ENCODE data around the gene SNAI1.

Gene SNAI1

DNA sequence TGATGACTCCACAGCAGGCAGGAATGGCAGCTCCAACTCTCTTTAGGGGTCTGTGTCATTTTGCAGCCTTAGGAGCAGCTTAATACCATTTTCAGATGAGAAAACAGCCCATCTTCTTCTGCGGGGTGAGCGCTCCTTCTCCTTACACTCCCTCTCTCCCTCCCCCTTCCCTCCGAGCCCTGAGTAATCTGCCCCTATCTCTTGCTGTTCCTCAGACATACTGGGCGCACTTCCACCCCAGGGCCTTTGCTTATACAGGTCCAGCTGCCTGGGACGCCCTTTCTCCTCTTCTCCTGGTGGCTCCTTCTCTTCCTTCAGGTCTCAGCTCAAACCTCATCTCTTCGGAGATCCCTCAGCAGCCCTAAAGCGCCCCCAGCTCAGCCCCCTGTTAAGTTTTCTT, 54.8 kb downstream of the SNAI1 start:
- TF ChIP-seq, protein P1, sequence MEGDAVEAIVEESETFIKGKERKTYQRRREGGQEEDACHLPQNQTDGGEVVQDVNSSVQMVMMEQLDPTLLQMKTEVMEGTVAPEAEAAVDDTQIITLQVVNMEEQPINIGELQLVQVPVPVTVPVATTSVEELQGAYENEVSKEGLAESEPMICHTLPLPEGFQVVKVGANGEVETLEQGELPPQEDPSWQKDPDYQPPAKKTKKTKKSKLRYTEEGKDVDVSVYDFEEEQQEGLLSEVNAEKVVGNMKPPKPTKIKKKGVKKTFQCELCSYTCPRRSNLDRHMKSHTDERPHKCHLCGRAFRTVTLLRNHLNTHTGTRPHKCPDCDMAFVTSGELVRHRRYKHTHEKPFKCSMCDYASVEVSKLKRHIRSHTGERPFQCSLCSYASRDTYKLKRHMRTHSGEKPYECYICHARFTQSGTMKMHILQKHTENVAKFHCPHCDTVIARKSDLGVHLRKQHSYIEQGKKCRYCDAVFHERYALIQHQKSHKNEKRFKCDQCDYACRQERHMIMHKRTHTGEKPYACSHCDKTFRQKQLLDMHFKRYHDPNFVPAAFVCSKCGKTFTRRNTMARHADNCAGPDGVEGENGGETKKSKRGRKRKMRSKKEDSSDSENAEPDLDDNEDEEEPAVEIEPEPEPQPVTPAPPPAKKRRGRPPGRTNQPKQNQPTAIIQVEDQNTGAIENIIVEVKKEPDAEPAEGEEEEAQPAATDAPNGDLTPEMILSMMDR (conservative IDR thresholded peaks at IDR 0.05): no peak
- TF ChIP-seq ZFX (IDR thresholded peaks at IDR 0.05): no peak
- no peak overlapping the region for H3K27ac ChIP-seq

DNA sequence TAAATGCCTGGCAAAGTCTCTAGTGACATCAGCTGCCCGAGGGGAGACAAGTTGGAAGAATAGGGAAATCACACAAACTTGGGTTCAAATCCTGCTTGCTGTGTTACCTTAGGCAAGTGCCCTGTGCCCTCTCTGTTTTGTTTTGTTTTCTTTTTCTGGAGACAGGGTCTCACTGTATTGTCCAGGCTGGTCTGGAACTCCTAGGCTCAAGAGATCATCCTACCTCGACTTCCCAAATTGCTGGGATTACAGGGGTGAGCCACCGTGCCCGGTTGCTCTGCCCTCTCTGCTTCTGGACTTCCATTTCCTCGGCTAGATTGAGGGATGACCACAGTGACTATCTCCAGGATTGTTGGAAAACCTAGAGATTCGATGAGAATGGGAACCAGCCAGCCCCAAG, 55.4 kb downstream of the SNAI1 start:
- TF ChIP-seq, protein P1 (conservative IDR thresholded peaks at IDR 0.05): no peak
- TF ChIP-seq ZFX (IDR thresholded peaks at IDR 0.05): no peak
- H3K27ac ChIP-seq: no peak overlapping the region

Measured in C4-2B (cell line).